ENCODE measurements around the gene RASA2.

The RASA2 gene

DNA sequence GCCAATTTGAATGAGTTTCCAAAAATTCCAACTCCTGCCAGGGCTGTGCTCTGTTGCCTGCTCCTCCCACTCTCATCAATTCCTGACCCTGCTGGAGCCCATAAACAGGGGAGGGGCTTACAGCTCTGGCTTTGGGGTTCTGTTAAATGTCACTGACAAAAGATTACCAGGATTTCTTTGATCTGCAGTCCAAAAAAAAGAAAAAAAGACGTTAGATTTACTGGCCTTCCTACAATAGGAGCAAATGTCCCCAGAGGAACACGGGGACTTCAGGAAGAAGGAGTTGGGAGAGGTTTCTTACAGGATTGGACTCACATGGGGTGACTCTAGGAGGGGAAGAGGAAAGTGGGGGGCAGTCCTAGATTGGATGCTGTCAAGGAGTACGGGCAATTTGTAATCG lies 167.0 kb downstream of the RASA2 start:
- TF ChIP-seq TAF1 (IDR thresholded peaks at IDR 0.05; ENCODE audit: low read depth, low read length) = no peak
- TF ChIP-seq PAX5 (IDR thresholded peaks at IDR 0.05; ENCODE audit: insufficient read depth, low read length, severe bottlenecking) = no peak
- TF ChIP-seq POU2F2 (IDR thresholded peaks at IDR 0.05; ENCODE audit: low read depth, low read length) = no peak
- no peak for TF ChIP-seq SPI1 (IDR thresholded peaks at IDR 0.05; ENCODE audit: low read depth, low read length)
- TF ChIP-seq POLR2A (IDR thresholded peaks at IDR 0.05; ENCODE audit: low read depth, low read length) = no peak
- no peak for TF ChIP-seq POLR2AphosphoS5 (IDR thresholded peaks at IDR 0.05; ENCODE audit: low read depth, low read length)
- FAIRE-seq (no peak), DNase-seq (ENCODE audit: insufficient read length, low spot score) (no peak)

DNA sequence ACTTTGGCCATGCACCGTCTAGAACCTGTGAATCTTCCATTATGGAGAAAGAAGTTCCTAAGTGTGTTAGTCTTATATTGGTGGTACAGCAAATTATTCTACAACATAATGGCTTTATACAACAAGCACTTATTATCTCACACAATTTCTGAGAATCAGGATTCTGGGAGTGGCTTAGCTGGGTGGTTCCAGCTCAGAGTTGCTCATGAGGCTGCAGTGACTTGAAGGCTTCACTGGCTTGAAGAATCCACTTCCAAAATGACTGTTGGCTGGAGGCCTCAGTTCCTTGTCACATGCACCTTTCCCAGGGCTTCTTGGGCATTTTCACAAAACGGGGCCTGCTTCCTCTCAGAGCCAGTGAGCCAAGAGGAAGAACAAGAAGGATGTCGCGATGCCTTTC lies 169.0 kb downstream of the RASA2 start:
- DNase-seq (ENCODE audit: insufficient read length, low spot score) = no peak
- TF ChIP-seq SPI1 (IDR thresholded peaks at IDR 0.05; ENCODE audit: low read depth, low read length) (no peak), PAX5 (IDR thresholded peaks at IDR 0.05; ENCODE audit: insufficient read depth, low read length, severe bottlenecking) (no peak), POLR2A (IDR thresholded peaks at IDR 0.05; ENCODE audit: low read depth, low read length) (no peak), POU2F2 (IDR thresholded peaks at IDR 0.05; ENCODE audit: low read depth, low read length) (no peak), TAF1 (IDR thresholded peaks at IDR 0.05; ENCODE audit: low read depth, low read length) (no peak), POLR2AphosphoS5 (IDR thresholded peaks at IDR 0.05; ENCODE audit: low read depth, low read length) (no peak)
- FAIRE-seq = no peak

DNA sequence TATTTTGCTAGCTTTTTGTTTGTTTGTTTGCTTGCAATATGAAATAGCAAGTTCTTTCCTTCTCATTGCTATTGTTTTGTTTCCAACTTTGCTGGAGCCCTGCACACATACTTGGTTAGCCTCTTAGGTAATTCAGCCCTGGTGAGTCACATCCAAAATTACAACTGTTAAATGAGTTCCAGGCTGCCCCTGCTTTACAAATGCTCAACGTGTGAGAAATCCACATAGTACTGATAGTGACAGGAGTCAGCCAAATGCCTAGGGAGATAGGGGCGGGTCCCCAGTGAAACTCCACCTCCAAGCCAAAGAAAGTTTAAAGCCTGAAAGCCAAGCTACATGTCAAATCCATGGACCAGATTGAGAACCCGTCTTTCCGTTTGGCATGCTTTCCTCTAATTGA lies 169.9 kb downstream of the RASA2 start:
- TF ChIP-seq PAX5 (IDR thresholded peaks at IDR 0.05; ENCODE audit: insufficient read depth, low read length, severe bottlenecking) (no peak), POLR2A (IDR thresholded peaks at IDR 0.05; ENCODE audit: low read depth, low read length) (no peak), POLR2AphosphoS5 (IDR thresholded peaks at IDR 0.05; ENCODE audit: low read depth, low read length) (no peak), TAF1 (IDR thresholded peaks at IDR 0.05; ENCODE audit: low read depth, low read length) (no peak), POU2F2 (IDR thresholded peaks at IDR 0.05; ENCODE audit: low read depth, low read length) (no peak), SPI1 (IDR thresholded peaks at IDR 0.05; ENCODE audit: low read depth, low read length) (no peak)
- no peak for DNase-seq (ENCODE audit: insufficient read length, low spot score)
- FAIRE-seq = no peak

DNA sequence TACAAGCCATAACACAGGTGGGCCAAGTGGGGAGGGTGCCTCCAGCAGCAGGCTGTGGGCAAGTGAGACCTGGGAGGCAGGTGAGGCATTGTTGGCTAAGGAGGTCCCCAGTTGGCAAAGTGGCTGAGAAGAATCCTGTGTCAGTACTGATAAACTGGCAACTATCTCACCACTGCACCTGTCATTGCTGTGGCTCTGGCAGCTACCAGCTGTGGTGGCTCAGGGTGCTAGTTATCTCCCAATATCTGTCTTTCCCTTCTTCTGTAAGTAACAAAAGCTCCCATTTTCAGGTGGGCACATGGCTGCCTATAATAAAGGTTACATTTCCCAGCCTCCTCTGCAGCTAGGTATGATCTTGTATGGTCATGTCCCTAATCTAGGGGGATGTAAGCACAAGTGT lies 170.7 kb downstream of the RASA2 start:
- DNase-seq (ENCODE audit: insufficient read length, low spot score) = no peak
- no peak for TF ChIP-seq POLR2AphosphoS5 (IDR thresholded peaks at IDR 0.05; ENCODE audit: low read depth, low read length)
- no peak for TF ChIP-seq POLR2A (IDR thresholded peaks at IDR 0.05; ENCODE audit: low read depth, low read length)
- no peak for TF ChIP-seq TAF1 (IDR thresholded peaks at IDR 0.05; ENCODE audit: low read depth, low read length)
- TF ChIP-seq PAX5 (IDR thresholded peaks at IDR 0.05; ENCODE audit: insufficient read depth, low read length, severe bottlenecking) = no peak
- TF ChIP-seq POU2F2 (IDR thresholded peaks at IDR 0.05; ENCODE audit: low read depth, low read length) = no peak
- TF ChIP-seq SPI1 (IDR thresholded peaks at IDR 0.05; ENCODE audit: low read depth, low read length) = no peak
- no peak for FAIRE-seq

DNA sequence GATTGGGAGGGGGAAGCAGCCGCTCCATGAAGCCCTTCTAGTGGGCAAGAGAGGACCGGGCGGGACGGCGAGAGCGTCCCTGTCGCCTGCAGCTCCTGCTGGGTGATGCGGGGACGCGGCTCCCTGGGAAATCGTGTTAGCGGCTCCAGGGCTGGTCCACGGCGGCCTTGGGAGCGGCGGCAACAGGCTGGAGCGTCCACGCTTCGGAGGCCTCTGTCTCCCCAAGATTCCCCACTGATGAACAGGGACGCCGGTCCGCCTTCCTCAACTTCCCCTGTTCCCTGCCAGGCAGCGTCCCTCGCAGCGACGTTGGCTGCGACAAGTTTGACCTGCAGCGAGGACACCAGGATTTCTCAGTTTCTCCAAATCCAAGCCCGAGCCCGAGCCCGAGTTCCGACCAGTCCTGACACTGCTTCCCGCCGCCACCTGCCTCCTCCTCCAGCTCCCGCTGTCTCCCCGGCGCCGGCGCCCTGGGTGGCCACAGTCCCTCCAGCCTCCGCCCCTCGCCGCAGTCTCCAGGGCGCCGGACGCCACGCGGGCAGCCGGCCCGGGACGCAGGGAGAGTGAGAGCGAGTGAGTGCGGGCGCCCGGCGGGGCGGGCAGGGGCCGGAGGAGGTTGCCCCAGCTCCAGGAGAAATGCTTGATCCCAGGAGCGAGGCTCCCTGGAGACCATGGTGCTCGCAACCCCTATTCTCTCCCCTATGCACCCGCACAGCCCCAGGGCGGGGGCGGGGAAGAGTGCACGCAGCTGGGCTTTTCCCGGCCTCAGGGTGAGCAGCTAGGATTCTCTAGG lies 173.2 kb downstream of the RASA2 start:
- FAIRE-seq (no peak), DNase-seq (ENCODE audit: insufficient read length, low spot score) (peak; percentile 9)
- TF ChIP-seq POLR2A (IDR thresholded peaks at IDR 0.05; ENCODE audit: low read depth, low read length) (no peak), TAF1 (IDR thresholded peaks at IDR 0.05; ENCODE audit: low read depth, low read length) (no peak), PAX5 (IDR thresholded peaks at IDR 0.05; ENCODE audit: insufficient read depth, low read length, severe bottlenecking) (no peak), SPI1 (IDR thresholded peaks at IDR 0.05; ENCODE audit: low read depth, low read length) (no peak), POLR2AphosphoS5 (IDR thresholded peaks at IDR 0.05; ENCODE audit: low read depth, low read length) (no peak), POU2F2 (IDR thresholded peaks at IDR 0.05; ENCODE audit: low read depth, low read length) (no peak)

DNA sequence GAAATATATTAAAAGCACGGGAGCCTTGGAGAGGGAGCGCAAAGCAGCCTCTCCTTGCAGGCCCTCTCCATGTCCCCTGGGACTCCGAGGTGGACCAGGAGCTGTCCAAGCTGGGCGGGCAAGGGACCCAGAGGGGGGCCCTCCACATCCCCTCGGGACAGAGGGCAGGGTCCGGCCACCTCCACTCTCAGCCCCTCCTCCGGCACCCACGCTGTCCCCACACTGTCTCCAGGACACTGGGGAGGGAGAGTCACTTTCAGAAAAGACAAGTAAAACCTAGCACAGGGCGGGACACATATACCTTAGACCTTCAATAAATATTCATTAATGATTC lies 173.8 kb downstream of the RASA2 start:
- no peak for TF ChIP-seq PAX5 (IDR thresholded peaks at IDR 0.05; ENCODE audit: insufficient read depth, low read length, severe bottlenecking)
- no peak for TF ChIP-seq POU2F2 (IDR thresholded peaks at IDR 0.05; ENCODE audit: low read depth, low read length)
- TF ChIP-seq POLR2AphosphoS5 (IDR thresholded peaks at IDR 0.05; ENCODE audit: low read depth, low read length) = no peak
- no peak for TF ChIP-seq SPI1 (IDR thresholded peaks at IDR 0.05; ENCODE audit: low read depth, low read length)
- no peak for TF ChIP-seq TAF1 (IDR thresholded peaks at IDR 0.05; ENCODE audit: low read depth, low read length)
- no peak for TF ChIP-seq POLR2A (IDR thresholded peaks at IDR 0.05; ENCODE audit: low read depth, low read length)
- DNase-seq (ENCODE audit: insufficient read length, low spot score) (no peak), FAIRE-seq (no peak)

DNA sequence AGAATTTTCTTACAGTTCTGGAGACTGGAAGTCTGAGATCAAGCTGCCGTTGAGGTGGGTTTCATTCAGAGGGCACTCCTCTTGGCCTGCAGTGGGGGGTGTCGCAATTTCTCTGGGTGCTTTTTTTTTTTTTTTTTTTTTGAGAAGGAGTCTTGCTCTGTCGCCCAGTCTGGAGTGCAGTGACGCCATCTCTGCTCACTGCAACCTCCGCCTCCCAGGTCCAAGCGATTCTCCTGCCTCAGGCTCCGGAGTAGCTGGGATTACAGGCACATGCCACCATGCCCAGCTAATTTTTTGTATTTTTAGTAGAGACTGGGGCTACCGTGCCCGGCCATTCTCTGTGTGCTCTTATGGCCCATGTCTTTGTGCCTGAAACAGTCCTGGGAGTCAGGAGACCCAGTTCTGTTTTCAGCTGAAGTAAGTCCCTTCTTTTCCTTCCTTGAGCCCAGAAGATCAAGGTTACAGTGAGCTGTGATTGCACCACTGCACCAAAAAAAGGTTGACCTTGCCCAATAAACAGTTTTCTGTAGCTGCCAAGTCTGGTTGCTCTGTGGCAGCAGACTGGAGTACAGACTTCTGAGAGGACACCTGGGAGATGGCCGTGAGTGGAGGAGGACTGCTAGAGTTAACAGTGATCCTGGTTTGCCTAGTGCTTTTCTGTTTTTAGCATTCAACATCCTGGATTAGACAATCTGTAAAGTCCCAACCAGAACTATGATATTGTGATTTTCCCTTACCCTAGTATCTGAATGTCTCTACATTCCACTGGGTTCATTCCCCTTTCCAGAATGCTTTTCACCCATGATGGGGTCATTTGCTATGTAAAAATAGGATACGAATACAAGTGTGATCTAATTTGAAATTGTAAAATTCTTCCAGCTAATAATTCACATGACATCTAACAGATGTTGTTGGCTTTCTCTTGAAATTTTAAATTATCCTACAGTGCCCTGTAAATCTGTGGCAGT lies 174.7 kb downstream of the RASA2 start:
- DNase-seq (ENCODE audit: insufficient read length, low spot score) = no peak
- TF ChIP-seq TAF1 (IDR thresholded peaks at IDR 0.05; ENCODE audit: low read depth, low read length) (no peak), POU2F2 (IDR thresholded peaks at IDR 0.05; ENCODE audit: low read depth, low read length) (no peak), SPI1 (IDR thresholded peaks at IDR 0.05; ENCODE audit: low read depth, low read length) (no peak)
- no peak for FAIRE-seq

DNA sequence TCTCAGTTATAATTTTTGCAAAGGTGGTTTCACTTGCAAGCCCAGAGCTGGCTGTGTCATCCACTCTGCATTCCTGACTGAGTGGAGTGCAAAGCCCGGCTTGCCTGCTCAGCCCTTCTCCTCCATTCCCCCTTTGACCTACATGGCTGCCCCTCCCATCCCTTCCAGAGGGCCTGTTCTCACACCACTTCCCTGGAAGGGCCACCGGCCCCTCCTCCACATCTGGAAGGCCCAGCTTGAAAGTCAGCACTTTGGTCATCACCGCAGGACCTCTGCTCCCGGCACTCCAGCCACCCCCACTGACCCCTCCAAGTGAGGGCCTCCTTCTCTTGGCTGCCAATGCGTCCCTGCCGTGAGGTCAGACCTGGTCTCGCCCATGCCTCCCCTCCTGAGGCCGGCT lies 177.2 kb downstream of the RASA2 start:
- no peak for DNase-seq (ENCODE audit: insufficient read length, low spot score)
- TF ChIP-seq POLR2A (IDR thresholded peaks at IDR 0.05; ENCODE audit: low read depth, low read length) = no peak
- TF ChIP-seq POLR2AphosphoS5 (IDR thresholded peaks at IDR 0.05; ENCODE audit: low read depth, low read length) = no peak
- FAIRE-seq = no peak
